Thoracic aorta (tissue), 2 donors: ENCODE measurements around the gene NPFFR2. TPM values are rescaled to one million over a fixed set of nuclear protein-coding genes. Genes with fewer than 3 reads are reported as not detected.
"Not testable (repeated sequence)": the region's sequence is repeated elsewhere in the genome, so short reads cannot be mapped to it uniquely, and the experiment has no call there.

Experiments used
- ATAC-seq: fragments of 150-250 bp; one replicate; pipeline ENCODE4 v1.8.0; 2017; ENCODE audit warnings: low read depth; ENCODE audit not compliant: insufficient number of reproducible peaks, low FRiP score
- DNase-seq: peaks from one replicate; pipeline ENCODE4 v3.0.0-alpha.2; 2020; ENCODE audit warnings: low spot score
- H3K27ac ChIP-seq, 2 donors: fragments of 200-600 bp; sonication (generic); 1 replicate in 1 of 2; 2 replicates in 1 of 2; pipeline ENCODE4 v1.5.1; 2016; ENCODE audit warnings: mild to moderate bottlenecking in 2 of 2, moderate library complexity in 2 of 2
- H3K27me3 ChIP-seq: fragments of 200-600 bp; sonication (generic); replicated peaks from 2 replicates; pipeline ENCODE4 v1.6.0; 2016; ENCODE audit warnings: mild to moderate bottlenecking; ENCODE audit not compliant: insufficient read depth
- H3K36me3 ChIP-seq: fragments of 200-600 bp; sonication (generic); one replicate; pipeline ENCODE4 v1.5.1; 2016
- H3K4me1 ChIP-seq, 2 donors: fragments of 200-600 bp; sonication (generic); 1 replicate in 1 of 2; 2 replicates in 1 of 2; pipeline versions ENCODE4 v1.5.1 to v1.6.0; 2016; ENCODE audit warnings: low read depth in 2 of 2, mild to moderate bottlenecking in 1 of 2; ENCODE audit not compliant: control insufficient read depth in 1 of 2
- H3K4me3 ChIP-seq: fragments of 200-600 bp; sonication (generic); 2 replicates; pipeline ENCODE4 v1.5.1; 2016; ENCODE audit warnings: mild to moderate bottlenecking
- H3K9me3 ChIP-seq: fragments of 200-600 bp; sonication (generic); 2 replicates; pipeline ENCODE4 v1.5.1; 2016
- total RNA-seq, 2 donors: library from RNA; depleted of rRNA; stranded (reverse); fragments of >200 nt; gene quantifications; one replicate each; pipeline versions ENCODE4 v1.1.0 to v1.2.3, GENCODE V29; 2016
- TF ChIP-seq, protein P1 (sequence below): fragments of 200-600 bp; sonication (generic); IDR thresholded peaks from one replicate; pipeline ENCODE4 v1.5.1; 2019; ENCODE audit warnings: antibody characterized with exemption

NPFFR2 gene
- total RNA-seq, 2 donors from 2014 or later, result 1.3 TPM; not detected in 1

- Histone ChIP-seq H3K4me1 (no peaks in the 10 kb centered on the region), H3K4me3 (peak overlapping the region; percentile 45), H3K36me3 (no peaks in the 10 kb centered on the region), H3K27ac (no peak overlapping the region), H3K27me3 (no peaks in the 10 kb centered on the region), H3K9me3 (no peaks in the 10 kb centered on the region)
- ATAC-seq (no peak), DNase-seq (no peak)
- TF ChIP-seq, protein P1, sequence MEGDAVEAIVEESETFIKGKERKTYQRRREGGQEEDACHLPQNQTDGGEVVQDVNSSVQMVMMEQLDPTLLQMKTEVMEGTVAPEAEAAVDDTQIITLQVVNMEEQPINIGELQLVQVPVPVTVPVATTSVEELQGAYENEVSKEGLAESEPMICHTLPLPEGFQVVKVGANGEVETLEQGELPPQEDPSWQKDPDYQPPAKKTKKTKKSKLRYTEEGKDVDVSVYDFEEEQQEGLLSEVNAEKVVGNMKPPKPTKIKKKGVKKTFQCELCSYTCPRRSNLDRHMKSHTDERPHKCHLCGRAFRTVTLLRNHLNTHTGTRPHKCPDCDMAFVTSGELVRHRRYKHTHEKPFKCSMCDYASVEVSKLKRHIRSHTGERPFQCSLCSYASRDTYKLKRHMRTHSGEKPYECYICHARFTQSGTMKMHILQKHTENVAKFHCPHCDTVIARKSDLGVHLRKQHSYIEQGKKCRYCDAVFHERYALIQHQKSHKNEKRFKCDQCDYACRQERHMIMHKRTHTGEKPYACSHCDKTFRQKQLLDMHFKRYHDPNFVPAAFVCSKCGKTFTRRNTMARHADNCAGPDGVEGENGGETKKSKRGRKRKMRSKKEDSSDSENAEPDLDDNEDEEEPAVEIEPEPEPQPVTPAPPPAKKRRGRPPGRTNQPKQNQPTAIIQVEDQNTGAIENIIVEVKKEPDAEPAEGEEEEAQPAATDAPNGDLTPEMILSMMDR, result no peak
Measured at GRCh38 chr4:72084587-72085011, 52.8 kb downstream of the NPFFR2 start.

DNA sequence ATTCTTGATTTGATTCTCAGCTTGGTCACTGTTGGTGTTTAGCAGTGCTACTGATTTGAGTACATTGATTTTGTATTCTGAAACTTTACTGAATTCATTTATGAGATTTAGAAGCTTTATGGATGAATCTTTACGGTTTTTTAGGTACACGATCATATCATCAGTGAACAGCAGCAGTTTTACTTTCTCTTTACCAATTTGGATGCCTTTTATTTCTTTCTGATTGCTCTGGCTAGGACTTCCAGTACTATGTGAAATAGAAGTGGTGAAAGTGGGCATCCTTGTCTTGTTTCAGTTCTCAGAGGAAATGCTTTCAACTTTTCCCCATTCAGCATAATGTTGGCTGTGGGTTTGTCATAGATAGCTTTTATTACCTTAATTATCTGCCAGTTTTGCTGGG, 58.8 kb downstream of the NPFFR2 start:
- not testable (repeated sequence) for H3K4me3 ChIP-seq, H3K27ac ChIP-seq, DNase-seq, H3K4me1 ChIP-seq, H3K9me3 ChIP-seq, H3K36me3 ChIP-seq, ATAC-seq, H3K27me3 ChIP-seq

DNA sequence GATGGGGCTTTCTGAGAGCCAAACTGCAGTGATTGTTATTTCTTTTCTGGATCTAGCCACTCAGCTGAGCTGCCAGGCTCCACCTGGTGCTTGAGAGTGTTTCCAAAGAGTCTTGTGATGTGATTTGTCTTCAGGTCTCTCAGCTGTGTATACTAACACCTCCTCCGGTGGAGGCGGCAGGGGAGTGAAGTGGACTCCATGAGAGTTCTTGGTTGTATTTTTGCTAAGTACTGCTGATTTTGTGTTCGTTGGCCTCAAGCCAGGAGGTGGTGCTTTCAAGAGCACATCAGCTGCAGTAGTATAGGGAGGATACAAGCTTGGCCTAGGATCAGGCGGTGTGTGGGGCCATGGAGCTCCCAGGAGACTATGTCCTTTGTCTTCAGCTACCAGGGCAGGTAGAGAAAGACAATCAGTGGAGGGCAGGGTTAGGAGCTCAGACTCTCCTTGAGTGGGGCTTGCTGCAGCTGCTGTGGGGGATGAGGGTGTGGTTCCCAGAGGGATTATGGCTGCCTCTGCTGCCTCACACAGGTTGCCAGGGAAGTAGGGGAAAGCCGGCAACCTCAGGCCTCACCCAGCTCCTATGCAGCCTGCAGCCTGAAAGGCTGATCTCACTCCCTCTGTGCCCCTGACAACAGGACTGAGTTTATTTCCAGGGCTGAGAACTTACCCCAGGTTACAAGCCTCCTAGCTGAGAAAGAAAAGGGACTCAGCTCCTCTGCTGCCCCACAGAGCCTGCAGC, 62.4 kb downstream of the NPFFR2 start:
- no peak for ATAC-seq

DNA sequence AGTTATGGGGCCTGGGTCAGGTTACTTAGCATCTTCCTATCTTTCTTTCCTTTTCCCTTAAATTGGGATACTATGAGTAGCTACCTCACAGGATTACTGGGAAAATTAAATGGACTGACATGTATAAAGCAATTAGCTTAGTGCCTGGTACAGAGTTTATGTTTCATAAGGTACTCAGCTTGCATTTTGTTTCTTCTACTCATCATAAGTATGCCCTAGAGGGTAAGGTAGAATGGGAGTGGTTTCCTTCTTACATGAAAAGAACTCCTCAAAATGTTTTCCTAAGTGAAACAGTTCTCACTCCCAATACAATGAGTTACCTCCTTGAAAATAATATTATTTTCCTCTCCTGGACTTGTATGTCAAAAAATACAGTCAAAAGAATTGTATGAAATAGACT, 75.7 kb downstream of the NPFFR2 start:
- ATAC-seq, result no peak
- no peaks in the 10 kb centered on the region for H3K36me3 ChIP-seq

More for the DNA sequence above, 62.4 kb downstream of the NPFFR2 start:
- H3K27me3 ChIP-seq, result no peaks in the 10 kb centered on the region
- DNase-seq, result no peak
- H3K9me3 ChIP-seq, result no peaks in the 10 kb centered on the region
- H3K4me3 ChIP-seq, result no peak overlapping the region
- H3K27ac ChIP-seq, result no peak overlapping the region
- no peaks in the 10 kb centered on the region for H3K36me3 ChIP-seq
- no peaks in the 10 kb centered on the region for H3K4me1 ChIP-seq
- TF ChIP-seq, protein P1, result no peak

DNA sequence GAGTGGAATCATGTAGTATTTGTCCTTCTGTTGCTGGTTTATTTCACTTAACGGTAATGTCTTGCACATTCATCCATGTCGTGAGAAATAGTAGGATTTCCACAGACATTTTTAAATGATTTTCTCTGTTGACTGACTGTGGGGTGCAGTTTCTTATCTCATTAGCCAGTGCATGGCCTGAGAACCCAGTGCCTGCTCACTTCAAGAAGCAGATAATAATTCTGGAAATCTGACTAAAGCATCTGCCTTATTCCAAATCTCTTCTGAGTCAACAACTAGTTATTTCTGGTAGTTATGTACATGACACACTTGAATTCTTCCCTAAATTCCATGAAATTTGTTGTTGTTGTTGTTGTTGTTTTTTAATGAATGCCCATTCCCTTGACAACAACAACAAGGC, 77.6 kb downstream of the NPFFR2 start:
- ATAC-seq, result no peak
- no peak for DNase-seq

More for the DNA sequence above, 75.7 kb downstream of the NPFFR2 start:
- TF ChIP-seq, protein P1, result no peak
- no peaks in the 10 kb centered on the region for H3K4me1 ChIP-seq
- no peaks in the 10 kb centered on the region for H3K27me3 ChIP-seq
- no peak for DNase-seq
- H3K27ac ChIP-seq, result no peak overlapping the region
- H3K9me3 ChIP-seq, result no peaks in the 10 kb centered on the region
- H3K4me3 ChIP-seq, result no peak overlapping the region

More for the DNA sequence above, 77.6 kb downstream of the NPFFR2 start:
- H3K4me1 ChIP-seq, result no peaks in the 10 kb centered on the region
- H3K27ac ChIP-seq, result no peak overlapping the region
- H3K9me3 ChIP-seq, result no peaks in the 10 kb centered on the region
- H3K36me3 ChIP-seq, result no peaks in the 10 kb centered on the region
- TF ChIP-seq, protein P1, result no peak
- no peaks in the 10 kb centered on the region for H3K27me3 ChIP-seq
- H3K4me3 ChIP-seq, result no peak overlapping the region
